MCF 10A (cell line): ENCODE data around the gene PGGHG. TPM values are rescaled to one million over a fixed set of nuclear protein-coding genes. Genes with fewer than 3 reads are reported as not detected.

Source experiments
- BruUV-seq: library from RNA; stranded (reverse); fragments of 400-500 nt; replicated peaks from 2 replicates; lab custom pipeline; 2021; lab: Mats Ljungman, UMichigan
- CTCF ChIA-PET: fragments of 300-600 bp; sonication (Branson Sonifier 250); formaldehyde crosslinking; extraction: SDS; loops from one replicate; lab custom pipeline; 2021; ENCODE audit warnings: antibody characterized with exemption, inconsistent platforms; lab: Yijun Ruan, JAX
- POLR2A ChIA-PET: fragments of 300-600, 350-650 bp; sonication (Branson Sonifier 250); formaldehyde crosslinking; extraction: SDS; loops from one replicate; lab custom pipeline; 2020; ENCODE audit warnings: antibody characterized with exemption, inconsistent platforms; lab: Yijun Ruan, JAX
- DNase-seq: peaks from one replicate; pipeline ENCODE4 v3.0.0-alpha.2; 2018; ENCODE audit not compliant: unreplicated experiment
- H3K27ac Mint-ChIP-seq: one replicate; pipeline ENCODE4 v1.8.0; 2022; ENCODE audit warnings: mild to moderate bottlenecking, low read depth, mixed read lengths; ENCODE audit not compliant: unreplicated experiment
- H3K27me3 Mint-ChIP-seq: one replicate; pipeline ENCODE4 v1.8.0; 2022; ENCODE audit warnings: mixed read lengths; ENCODE audit not compliant: insufficient read depth, unreplicated experiment
- H3K36me3 Mint-ChIP-seq: one replicate; pipeline ENCODE4 v1.8.0; 2022; ENCODE audit warnings: mild to moderate bottlenecking, moderate library complexity, mixed read lengths; ENCODE audit not compliant: insufficient read depth, unreplicated experiment
- H3K4me1 Mint-ChIP-seq: one replicate; pipeline ENCODE4 v1.8.0; 2022; ENCODE audit warnings: mixed read lengths; ENCODE audit not compliant: insufficient read depth, unreplicated experiment
- H3K4me3 Mint-ChIP-seq: one replicate; pipeline ENCODE4 v1.8.0; 2022; ENCODE audit warnings: mild to moderate bottlenecking, moderate library complexity, mixed read lengths; ENCODE audit not compliant: unreplicated experiment
- H3K9me3 Mint-ChIP-seq: one replicate; pipeline ENCODE4 v1.8.0; 2022; ENCODE audit warnings: mixed read lengths; ENCODE audit not compliant: unreplicated experiment
- intact Hi-C: fragments of 100-400 bp; cut with micrococcal nuclease; formaldehyde crosslinking; loops from 2 replicates; pipeline ENCODE4 v1.14.1; 2022
- total RNA-seq: library from RNA; stranded (reverse); gene quantifications from 2 replicates; pipeline ENCODE4 v1.2.3, GENCODE V29; 2022
- TF ChIP-seq, protein P1 (sequence below): fragments of 200-600 bp; IDR thresholded peaks from one replicate; pipeline ENCODE4 v1.8.0; 2022; ENCODE audit warnings: antibody characterized with exemption, mild to moderate bottlenecking; ENCODE audit not compliant: unreplicated experiment

PGGHG gene
- total RNA-seq, 1 experiment from 2014 or later: 6.3 TPM

DNA sequence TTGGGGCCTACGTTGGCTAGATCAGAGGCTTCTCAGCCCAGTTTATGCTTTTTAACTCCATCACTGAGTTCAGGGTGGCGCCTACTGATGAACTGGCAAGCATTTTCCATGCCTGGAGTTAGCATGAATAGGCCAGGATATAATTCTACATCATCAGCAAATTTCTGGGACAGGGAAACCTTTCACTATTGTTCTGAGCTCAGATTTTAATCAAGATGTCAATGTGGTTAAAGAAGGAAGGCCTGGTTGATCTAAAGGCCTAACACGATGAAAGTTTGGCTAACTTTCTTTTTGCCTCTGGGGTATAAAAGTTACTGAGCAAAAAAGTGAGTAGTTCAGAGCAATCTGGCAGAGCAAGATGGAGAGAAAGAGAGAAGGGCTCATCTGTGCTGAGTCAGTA lies 53.4 kb downstream of the PGGHG start:
- no peaks in the 10 kb centered on the region for H3K4me1 Mint-ChIP-seq
- intact Hi-C loops: no loop called here
- TF ChIP-seq, protein P1, sequence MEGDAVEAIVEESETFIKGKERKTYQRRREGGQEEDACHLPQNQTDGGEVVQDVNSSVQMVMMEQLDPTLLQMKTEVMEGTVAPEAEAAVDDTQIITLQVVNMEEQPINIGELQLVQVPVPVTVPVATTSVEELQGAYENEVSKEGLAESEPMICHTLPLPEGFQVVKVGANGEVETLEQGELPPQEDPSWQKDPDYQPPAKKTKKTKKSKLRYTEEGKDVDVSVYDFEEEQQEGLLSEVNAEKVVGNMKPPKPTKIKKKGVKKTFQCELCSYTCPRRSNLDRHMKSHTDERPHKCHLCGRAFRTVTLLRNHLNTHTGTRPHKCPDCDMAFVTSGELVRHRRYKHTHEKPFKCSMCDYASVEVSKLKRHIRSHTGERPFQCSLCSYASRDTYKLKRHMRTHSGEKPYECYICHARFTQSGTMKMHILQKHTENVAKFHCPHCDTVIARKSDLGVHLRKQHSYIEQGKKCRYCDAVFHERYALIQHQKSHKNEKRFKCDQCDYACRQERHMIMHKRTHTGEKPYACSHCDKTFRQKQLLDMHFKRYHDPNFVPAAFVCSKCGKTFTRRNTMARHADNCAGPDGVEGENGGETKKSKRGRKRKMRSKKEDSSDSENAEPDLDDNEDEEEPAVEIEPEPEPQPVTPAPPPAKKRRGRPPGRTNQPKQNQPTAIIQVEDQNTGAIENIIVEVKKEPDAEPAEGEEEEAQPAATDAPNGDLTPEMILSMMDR: no peak
- POLR2A ChIA-PET: interaction anchor here (0.6 to 1.1 kb wide), 3 partner anchors 12 to 107 kb away, joined by 3 to 5 read pairs (median 3); no protein-coding TSS in a partner anchor
- CTCF ChIA-PET: interaction anchor here (0.6 kb wide), 1 partner anchor 14 kb away, joined by 3 read pairs; no protein-coding TSS in a partner anchor
- H3K27me3 Mint-ChIP-seq: peaks cover 20% of the 10 kb centered on the region
- H3K4me3 Mint-ChIP-seq: no peak overlapping the region
- BruUV-seq: no TSS peak
- DNase-seq: no peak
- no peaks in the 10 kb centered on the region for H3K36me3 Mint-ChIP-seq
- H3K27ac Mint-ChIP-seq: no peak overlapping the region
- no peaks in the 10 kb centered on the region for H3K9me3 Mint-ChIP-seq

DNA sequence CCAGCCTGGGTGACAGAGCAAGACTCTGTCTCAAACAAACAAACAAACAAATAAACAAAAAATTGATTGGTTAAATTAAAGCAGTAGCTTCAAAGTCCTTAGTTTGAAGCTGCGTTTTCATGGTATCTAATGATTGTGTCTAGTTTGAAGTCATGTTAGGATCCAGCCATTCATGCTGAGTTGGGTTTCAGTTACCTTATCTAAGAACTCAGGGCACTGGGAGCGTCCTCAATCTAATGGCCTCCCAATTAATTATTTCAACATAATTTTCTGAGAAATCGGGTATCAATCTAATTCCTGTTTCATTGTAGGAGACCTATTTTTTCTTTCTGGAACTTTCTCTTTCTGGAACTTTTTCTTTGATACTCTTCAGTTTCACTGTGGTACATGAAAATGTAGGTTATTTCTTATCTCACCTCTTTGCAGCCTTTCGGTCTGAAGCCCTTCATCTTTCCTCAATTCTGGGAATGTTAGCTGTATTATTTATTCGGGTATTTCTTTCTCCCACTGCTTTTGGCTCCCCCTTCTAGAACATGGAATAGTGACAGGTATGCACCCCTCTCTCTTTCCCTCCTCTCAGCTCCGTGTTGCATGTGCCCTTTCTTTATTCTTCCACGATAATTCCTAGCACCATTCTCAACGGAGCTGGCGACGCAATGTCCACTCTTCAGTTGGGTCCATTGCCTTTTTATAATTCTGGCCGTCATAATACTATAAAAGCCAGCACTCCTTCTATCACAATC lies 56.1 kb downstream of the PGGHG start:
- H3K9me3 Mint-ChIP-seq: no peaks in the 10 kb centered on the region
- no peak overlapping the region for H3K27ac Mint-ChIP-seq
- no peak overlapping the region for H3K4me3 Mint-ChIP-seq
- BruUV-seq: no TSS peak
- intact Hi-C loops: no loop called here
- no peaks in the 10 kb centered on the region for H3K36me3 Mint-ChIP-seq
- TF ChIP-seq, protein P1: no peak
- ChIA-PET POLR2A (interaction anchor here (1.0 to 1.5 kb wide), 2 partner anchors 36 to 108 kb away, joined by 3 read pairs; no protein-coding TSS in a partner anchor), CTCF (interaction anchor here (0.6 to 1.0 kb wide), 3 partner anchors 10 to 40 kb away, joined by 3 to 4 read pairs (median 3); no protein-coding TSS in a partner anchor)
- DNase-seq: no peak
- H3K27me3 Mint-ChIP-seq: peaks cover 20% of the 10 kb centered on the region
- H3K4me1 Mint-ChIP-seq: peaks cover 7% of the 10 kb centered on the region

Other genes with a start within 250 kb of the PGGHG start
- gene SCGB1C1, start 96.0 kb upstream of the PGGHG start, total RNA-seq: not detected in 2 replicates
- 65.3 and 66.1 TPM in 2 replicates for gene BET1L, start 81.7 kb upstream of the PGGHG start, total RNA-seq
- 93.3 and 109 TPM in 2 replicates for gene RIC8A, start 81.4 kb upstream of the PGGHG start, total RNA-seq
- 19.8 and 20.5 TPM in 2 replicates for gene SIRT3, start 52.8 kb upstream of the PGGHG start, total RNA-seq
- gene PSMD13, start 52.1 kb upstream of the PGGHG start, total RNA-seq: 86.8 and 103 TPM in 2 replicates
- not detected in 2 replicates for gene NLRP6, start 10.7 kb upstream of the PGGHG start, total RNA-seq
- not detected in 2 replicates for gene IFITM5, start 10.4 kb downstream of the PGGHG start, total RNA-seq
- gene IFITM2, start 18.7 kb downstream of the PGGHG start, total RNA-seq: 288 and 314 TPM in 2 replicates
- 1.8 and 4.8 TPM in 2 replicates for gene IFITM1, start 24.9 kb downstream of the PGGHG start, total RNA-seq
- 415 and 497 TPM in 2 replicates for gene IFITM3, start 31.7 kb downstream of the PGGHG start, total RNA-seq
- gene B4GALNT4, start 80.4 kb downstream of the PGGHG start, total RNA-seq: 20.0 and 25.9 TPM in 2 replicates
- 129 and 177 TPM in 2 replicates for gene PKP3, start 105.1 kb downstream of the PGGHG start, total RNA-seq
- 6.2 and 7.7 TPM in 2 replicates for gene SIGIRR, start 125.9 kb downstream of the PGGHG start, total RNA-seq
- gene ANO9, start 152.9 kb downstream of the PGGHG start, total RNA-seq: 7.2 and 9.4 TPM in 2 replicates
- 28.2 and 29.4 TPM in 2 replicates for gene PTDSS2, start 161.2 kb downstream of the PGGHG start, total RNA-seq
- 288 TPM in 2 replicates for gene RNH1, start 218.1 kb downstream of the PGGHG start, total RNA-seq
- gene HRAS, start 246.4 kb downstream of the PGGHG start, total RNA-seq: 115 and 123 TPM in 2 replicates
- 0.54 and 0.75 TPM in 2 replicates for gene LRRC56, start 248.4 kb downstream of the PGGHG start, total RNA-seq